GM20000 (cell line): ENCODE measurements around the gene PKD1L1.
"Not testable (repeated sequence)": the region's sequence is repeated elsewhere in the genome, so short reads cannot be mapped to it uniquely, and the experiment has no call there.

Experiments
- DNase-seq: peaks from one replicate; pipeline ENCODE4 v3.0.0; 2012; ENCODE audit warnings: low spot score
- TF ChIP-seq, protein P1 (sequence below): IDR thresholded peaks from 2 replicates; pipeline ENCODE4 v1.5.1; 2012; ENCODE audit warnings: mild to moderate bottlenecking, control low read depth; ENCODE audit errors: extremely low read depth, missing control alignments

PKD1L1 gene

GRCh38 chr7:47935336-47935735, 12.9 kb downstream of the PKD1L1 start:
- TF ChIP-seq, protein P1, sequence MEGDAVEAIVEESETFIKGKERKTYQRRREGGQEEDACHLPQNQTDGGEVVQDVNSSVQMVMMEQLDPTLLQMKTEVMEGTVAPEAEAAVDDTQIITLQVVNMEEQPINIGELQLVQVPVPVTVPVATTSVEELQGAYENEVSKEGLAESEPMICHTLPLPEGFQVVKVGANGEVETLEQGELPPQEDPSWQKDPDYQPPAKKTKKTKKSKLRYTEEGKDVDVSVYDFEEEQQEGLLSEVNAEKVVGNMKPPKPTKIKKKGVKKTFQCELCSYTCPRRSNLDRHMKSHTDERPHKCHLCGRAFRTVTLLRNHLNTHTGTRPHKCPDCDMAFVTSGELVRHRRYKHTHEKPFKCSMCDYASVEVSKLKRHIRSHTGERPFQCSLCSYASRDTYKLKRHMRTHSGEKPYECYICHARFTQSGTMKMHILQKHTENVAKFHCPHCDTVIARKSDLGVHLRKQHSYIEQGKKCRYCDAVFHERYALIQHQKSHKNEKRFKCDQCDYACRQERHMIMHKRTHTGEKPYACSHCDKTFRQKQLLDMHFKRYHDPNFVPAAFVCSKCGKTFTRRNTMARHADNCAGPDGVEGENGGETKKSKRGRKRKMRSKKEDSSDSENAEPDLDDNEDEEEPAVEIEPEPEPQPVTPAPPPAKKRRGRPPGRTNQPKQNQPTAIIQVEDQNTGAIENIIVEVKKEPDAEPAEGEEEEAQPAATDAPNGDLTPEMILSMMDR, result no peak
- no peak for DNase-seq

DNA sequence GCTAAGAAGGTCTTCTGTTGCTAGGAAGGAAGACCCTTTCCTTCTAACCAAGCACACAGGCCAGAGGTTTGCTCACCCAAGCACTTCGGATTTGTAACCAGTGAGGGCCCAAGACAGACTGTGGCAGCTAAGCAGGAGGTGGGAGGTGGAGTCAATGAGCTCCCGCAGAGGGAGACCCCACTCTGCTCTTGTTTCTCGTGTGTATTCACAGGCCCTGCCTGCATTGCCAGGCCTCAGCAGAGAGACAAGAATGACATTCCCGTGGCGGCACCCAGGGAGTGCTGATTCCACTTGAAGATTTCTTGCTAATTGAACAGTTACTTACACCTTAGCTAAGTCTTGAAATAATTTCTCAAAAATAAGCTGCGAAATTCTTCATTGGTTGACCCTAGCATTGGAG, 13.4 kb downstream of the PKD1L1 start:
- no peak for DNase-seq
- TF ChIP-seq, protein P1, result no peak

DNA sequence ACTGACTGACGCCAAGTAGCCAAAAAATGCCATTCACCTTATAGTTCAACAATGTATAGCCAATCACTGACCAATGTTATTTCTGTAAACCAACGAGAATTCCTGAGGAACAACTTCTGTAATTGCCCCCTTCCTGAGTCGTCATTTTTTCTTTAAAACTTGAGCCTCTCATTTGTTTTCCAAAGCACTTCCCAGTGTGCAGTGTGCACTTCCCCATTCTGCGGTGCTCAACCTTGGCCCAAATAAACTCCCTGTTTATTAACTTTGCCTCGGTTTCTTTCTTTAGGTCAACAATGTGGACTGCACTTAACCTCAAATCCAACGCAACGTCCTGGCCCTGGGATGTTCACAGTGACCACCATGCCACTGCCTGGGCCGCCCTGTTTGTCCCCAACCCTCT, 15.1 kb downstream of the PKD1L1 start:
- DNase-seq, result no peak
- TF ChIP-seq, protein P1, result no peak

DNA sequence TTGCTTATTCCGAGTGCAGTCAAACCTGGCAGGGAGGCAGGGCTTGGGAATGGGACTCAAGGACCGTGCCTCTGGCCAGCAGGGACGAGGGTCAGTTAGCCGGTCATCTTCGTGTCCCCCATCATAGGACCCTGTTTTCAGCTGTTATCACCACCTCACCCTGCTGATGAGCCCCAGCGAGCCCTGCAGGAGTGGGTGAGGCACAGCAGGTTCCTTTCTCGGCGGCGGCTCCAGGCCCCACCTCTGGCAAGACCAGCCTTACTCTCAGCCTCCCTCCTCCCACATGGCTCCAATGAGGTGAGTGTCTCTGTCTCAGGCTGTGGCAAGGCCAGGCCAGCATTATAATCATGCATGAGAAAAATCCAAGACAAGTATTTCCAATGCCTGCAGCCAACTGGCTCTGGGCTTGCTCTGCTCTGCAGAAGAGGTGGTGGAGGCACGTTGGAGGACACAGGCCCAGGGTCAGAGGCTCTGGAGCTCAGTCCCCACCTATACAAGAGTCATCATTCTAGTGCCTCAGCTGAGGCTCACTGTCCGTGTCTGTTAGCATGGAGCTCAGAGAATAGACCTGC, 15.7 kb downstream of the PKD1L1 start:
- TF ChIP-seq, protein P1, result no peak
- DNase-seq, result no peak

GRCh38 chr7:47932016-47932415, 16.2 kb downstream of the PKD1L1 start:
- DNase-seq, result no peak

GRCh38 chr7:47931005-47932004, 17.0 kb downstream of the PKD1L1 start:
- TF ChIP-seq, protein P1, result no peak

More at GRCh38 chr7:47932016-47932415, 16.2 kb downstream of the PKD1L1 start:
- TF ChIP-seq, protein P1, result no peak

DNA sequence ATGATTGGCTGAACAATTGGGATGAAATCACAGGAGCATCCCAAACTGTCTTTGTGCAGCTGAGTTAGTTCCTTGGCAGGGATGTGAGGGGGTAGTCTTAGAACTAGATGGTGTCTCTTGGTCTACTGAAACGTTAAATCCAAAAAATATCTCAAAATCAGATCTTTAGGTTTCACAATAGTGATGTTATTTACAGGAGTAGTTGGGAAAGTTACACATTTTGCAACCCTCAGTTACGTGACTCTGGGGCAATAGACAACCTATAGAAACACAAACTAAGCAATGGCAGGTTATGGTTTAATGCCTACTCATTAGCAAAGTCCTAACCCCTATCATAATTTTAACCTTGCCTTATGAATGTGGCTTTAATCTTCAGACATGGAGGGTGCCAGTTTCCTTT, 24.0 kb downstream of the PKD1L1 start:
- TF ChIP-seq, protein P1, result no peak
- no peak for DNase-seq

More at GRCh38 chr7:47931005-47932004, 17.0 kb downstream of the PKD1L1 start:
- DNase-seq, result no peak

DNA sequence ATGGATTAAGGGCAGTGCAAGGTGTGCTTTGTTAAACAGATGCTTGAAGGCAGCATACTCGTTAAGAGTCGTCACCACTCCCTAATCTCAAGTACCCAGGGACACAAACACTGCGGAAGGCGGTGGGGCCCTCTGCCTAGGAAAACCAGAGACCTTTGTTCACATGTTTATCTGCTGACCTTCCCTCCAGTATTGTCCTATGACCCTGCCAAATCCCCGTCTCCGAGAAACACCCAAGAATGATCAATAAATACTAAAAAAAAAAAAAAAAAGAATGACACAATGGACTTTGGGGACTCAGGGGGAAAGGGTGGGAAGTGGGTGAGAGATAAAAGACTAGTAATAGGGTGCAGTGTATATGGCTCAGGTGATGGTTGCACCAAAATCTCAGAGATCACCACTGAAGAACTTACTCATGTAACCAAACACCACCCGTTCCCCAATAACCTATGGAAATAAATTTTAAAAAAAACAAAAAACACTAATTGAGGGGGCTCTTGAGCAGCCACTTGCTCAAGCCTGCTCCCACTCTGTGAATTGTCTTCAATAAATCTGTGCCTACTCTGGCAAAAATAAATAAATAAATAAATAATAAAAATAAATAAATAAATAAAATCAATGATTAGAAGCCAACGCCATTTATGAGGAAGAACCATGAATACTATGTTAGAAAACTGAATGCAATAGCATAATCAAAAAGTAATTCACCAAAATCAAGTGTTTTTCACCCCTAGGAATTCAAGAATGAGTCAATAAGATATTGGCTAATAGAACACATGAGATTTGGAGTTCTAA, 25.0 kb downstream of the PKD1L1 start:
- DNase-seq, result not testable (repeated sequence)

GRCh38 chr7:47916514-47916913, 31.8 kb downstream of the PKD1L1 start:
- not testable (repeated sequence) for DNase-seq
